ENCODE data around the gene MITF. TPM values are rescaled to one million over a fixed set of nuclear protein-coding genes. Genes with fewer than 3 reads are reported as not detected.

MITF gene
- total RNA-seq, 1 donor from 2014 or later, result 2.0 TPM

GRCh38 chr3:69872783-69873378 is 133.6 kb downstream of the MITF start:
- Mint-ChIP-seq H3K9me3 (no peaks in the 10 kb centered on the region), H3K4me3 (no peak overlapping the region), H3K27me3 (ENCODE audit: low read depth) (no peaks in the 10 kb centered on the region), H3K36me3 (ENCODE audit: low read depth) (no peaks in the 10 kb centered on the region), H3K27ac (ENCODE audit: unreplicated experiment) (no peak overlapping the region), H3K4me1 (no peaks in the 10 kb centered on the region)
- no peak for DNase-seq (ENCODE audit: low read depth, low spot score)
- no peak for TF ChIP-seq CTCF (conservative IDR thresholded peaks at IDR 0.05)

- H3K4me1 Mint-ChIP-seq, result no peaks in the 10 kb centered on the region
- no peaks in the 10 kb centered on the region for H3K9me3 Mint-ChIP-seq
- TF ChIP-seq CTCF (conservative IDR thresholded peaks at IDR 0.05), result no peak
- no peak overlapping the region for H3K27ac Mint-ChIP-seq (ENCODE audit: unreplicated experiment)
- DNase-seq (ENCODE audit: low read depth, low spot score), result no peak
- no peaks in the 10 kb centered on the region for H3K36me3 Mint-ChIP-seq (ENCODE audit: low read depth)
- H3K4me3 Mint-ChIP-seq, result no peak overlapping the region
- H3K27me3 Mint-ChIP-seq (ENCODE audit: low read depth), result no peaks in the 10 kb centered on the region
These were observed 136.8 kb downstream of the MITF start for GRCh38 chr3:69876073-69876472.

- Mint-ChIP-seq H3K27me3 (ENCODE audit: low read depth) (peaks cover 2% of the 10 kb centered on the region), H3K36me3 (ENCODE audit: low read depth) (no peaks in the 10 kb centered on the region), H3K27ac (ENCODE audit: unreplicated experiment) (no peak overlapping the region), H3K9me3 (no peaks in the 10 kb centered on the region), H3K4me1 (no peaks in the 10 kb centered on the region), H3K4me3 (no peak overlapping the region)
- DNase-seq (ENCODE audit: low read depth, low spot score), result no peak
- TF ChIP-seq CTCF (conservative IDR thresholded peaks at IDR 0.05), result no peak
These were observed 139.0 kb downstream of the MITF start for GRCh38 chr3:69878254-69878653.

- Mint-ChIP-seq H3K27ac (ENCODE audit: unreplicated experiment) (no peak overlapping the region), H3K27me3 (ENCODE audit: low read depth) (peaks cover 7% of the 10 kb centered on the region), H3K9me3 (no peaks in the 10 kb centered on the region), H3K36me3 (ENCODE audit: low read depth) (no peaks in the 10 kb centered on the region), H3K4me3 (no peak overlapping the region), H3K4me1 (no peaks in the 10 kb centered on the region)
- no peak for DNase-seq (ENCODE audit: low read depth, low spot score)
- TF ChIP-seq CTCF (conservative IDR thresholded peaks at IDR 0.05), result no peak
These were observed 139.8 kb downstream of the MITF start for GRCh38 chr3:69879051-69879450.

- peaks cover 13% of the 10 kb centered on the region for H3K27me3 Mint-ChIP-seq (ENCODE audit: low read depth)
- no peaks in the 10 kb centered on the region for H3K9me3 Mint-ChIP-seq
- no peak overlapping the region for H3K27ac Mint-ChIP-seq (ENCODE audit: unreplicated experiment)
- no peak for DNase-seq (ENCODE audit: low read depth, low spot score)
- no peak for TF ChIP-seq CTCF (conservative IDR thresholded peaks at IDR 0.05)
- H3K36me3 Mint-ChIP-seq (ENCODE audit: low read depth), result no peaks in the 10 kb centered on the region
- H3K4me3 Mint-ChIP-seq, result no peak overlapping the region
- no peaks in the 10 kb centered on the region for H3K4me1 Mint-ChIP-seq
These were observed 140.9 kb downstream of the MITF start for GRCh38 chr3:69880069-69880640.
